DMS53 treated with DMSO at 0.1 percent for 48 hours (cell line): ENCODE results near the gene FCHSD2.
"Not testable (repeated sequence)": the region's sequence is repeated elsewhere in the genome, so short reads cannot be mapped to it uniquely, and the experiment has no call there.

ENCODE experiments used
- DNase-seq: peaks from one replicate; lab custom pipeline; 2025; ENCODE audit not compliant: unreplicated experiment; lab: John Stamatoyannopoulos, UW

FCHSD2 gene

DNA sequence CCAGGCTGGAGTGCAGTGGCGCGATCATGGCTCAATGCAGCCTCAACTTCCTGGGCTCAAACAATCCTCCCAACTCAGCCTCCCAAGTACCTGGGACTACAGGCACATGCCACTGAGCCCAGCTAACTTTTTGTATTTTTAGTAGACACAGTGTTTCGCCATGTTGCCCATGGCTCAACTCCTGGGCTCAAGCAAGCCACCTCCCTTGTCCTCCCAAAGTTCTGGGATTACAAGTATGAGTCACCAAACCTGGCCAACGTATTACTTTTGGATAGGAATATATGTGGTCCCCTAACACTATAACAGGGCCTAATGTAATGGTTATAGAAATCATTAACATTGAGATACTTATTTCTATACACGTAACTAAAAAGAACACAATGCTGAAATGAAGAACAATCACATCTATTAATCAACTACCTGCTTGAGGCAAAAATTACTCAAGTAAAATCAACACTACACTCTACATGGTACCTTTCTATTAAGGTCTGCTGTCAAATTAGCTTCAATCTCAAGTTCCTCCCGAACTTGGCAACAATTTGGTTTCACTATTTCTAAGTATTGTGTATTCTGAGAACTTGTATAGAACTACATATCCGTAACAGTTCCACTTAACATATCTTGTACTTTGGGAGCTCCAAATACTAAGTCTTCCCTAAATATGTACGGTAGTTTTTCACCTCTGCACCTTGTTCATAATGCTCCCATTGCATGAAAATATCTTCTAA is 124.9 kb downstream of the FCHSD2 start:
- no peak for DNase-seq

DNA sequence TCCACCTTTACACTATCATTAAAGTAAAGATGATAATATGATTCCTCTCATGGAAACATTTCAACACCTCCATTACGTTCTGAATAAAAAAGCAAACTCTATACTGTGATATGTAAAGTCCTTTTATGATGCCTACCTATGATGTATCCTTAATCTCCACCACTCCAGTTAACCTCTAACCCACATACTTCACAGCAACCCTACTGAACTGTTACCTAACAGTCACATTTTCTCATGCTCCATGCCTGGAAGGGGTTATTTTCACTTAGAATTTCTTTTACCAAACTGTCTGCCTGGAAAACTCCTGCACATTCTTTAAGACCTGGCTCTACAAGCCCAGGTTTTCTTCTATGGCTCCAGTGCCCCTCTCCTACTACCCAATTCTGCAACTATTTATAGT is 129.1 kb downstream of the FCHSD2 start:
- DNase-seq, result no peak

DNA sequence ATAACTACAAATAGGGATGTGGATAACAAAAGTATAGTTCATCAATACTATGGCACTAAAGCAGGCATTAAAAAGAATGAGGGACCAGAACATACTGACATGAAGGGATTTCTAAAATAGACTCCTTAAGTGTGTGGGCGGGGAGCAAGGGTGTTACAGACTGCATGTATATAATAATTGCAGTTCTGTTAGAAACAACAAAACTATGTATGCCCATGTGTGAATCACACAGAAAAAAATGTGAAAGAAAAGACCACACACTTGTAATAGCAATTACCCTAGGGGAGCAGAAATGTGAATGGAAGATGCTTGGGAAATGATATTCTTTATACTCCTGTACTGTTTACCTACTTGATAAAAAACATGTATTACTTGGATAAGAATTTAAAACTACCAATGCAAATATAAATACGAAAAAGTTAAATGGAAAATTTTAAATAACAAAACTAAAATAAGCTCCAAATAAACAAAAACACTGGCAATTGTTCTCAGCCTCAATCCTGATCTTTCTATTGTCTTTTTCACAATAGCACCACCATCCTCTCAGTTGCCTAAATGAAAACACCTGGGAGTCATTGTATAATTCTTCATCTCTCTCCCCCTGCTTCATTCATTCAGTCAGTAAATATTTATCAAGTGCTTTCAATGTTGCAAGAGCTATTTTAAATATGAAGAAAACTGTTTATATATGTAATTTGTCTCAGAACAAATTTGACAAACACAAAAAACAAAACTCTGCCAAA is 129.8 kb downstream of the FCHSD2 start:
- no peak for DNase-seq

DNA sequence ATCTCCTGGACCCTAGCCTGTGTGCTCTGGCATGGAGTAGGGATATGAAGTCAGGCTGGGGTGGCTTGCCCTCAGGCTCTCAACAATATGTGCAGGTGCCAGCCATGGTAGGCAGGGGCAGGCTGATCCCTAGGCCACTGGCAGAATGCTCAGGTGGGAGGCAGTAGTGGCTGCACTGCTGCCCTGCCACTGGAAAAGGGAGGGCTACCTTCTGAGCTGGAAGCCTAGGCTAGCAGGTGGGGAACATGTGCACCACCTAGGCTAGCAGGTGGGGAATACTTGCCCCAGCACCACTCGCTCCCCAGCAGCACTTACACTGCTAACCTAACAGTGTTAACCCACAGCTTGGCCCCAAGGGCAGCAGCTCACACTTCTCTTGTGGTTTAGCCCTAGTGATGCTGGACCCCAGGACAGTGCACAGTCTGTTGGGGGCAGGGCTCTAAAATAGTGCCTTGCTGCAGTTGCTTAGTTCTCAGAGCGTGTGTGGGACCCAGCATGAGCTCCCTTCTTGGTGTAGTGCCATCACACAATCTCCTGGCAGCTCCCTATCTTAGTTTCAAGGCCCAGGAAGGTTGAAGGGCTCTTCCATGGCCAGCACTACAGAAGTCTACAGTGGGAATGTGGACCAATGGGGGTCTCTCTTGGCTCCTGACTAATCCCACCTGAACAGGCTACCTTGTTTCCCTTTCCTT is 130.8 kb downstream of the FCHSD2 start:
- no peak for DNase-seq

DNA sequence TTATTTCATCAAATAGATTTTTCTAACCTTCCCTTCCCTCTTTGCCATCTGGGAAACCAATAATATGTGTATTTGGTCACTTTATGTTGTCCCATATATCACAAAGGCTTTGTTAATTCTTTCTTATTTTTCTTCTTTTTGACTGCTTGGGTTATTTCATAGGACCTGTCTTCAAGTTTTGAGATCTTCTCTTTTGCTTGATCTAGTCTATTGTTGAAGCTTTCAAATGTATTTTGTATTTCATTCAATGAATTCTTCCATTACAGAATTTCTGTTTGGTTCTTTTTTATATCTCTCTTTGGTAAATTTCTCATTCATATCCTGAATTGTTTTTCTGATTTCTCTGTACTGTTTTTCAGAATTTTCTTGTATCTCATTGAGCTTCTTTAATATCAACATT is 132.1 kb downstream of the FCHSD2 start:
- no peak for DNase-seq

DNA sequence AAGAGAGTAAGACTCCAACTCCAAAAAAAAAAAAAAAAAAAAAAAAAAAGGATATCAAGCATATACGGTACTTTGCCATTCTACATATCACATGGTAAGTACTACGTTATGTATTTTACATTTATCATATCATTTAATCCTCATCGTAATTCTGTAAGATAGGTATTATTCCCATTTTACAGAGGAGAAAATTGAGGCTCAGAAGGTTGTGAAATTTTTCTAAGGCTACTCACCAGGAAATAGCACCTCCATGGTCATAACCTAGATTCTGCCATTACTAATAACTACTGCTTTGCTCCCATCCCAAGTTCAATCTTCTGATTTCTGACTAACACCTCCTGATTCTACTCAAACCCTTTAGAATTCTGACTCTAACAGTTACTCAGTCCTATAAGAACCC is 138.0 kb downstream of the FCHSD2 start:
- no peak for DNase-seq

DNA sequence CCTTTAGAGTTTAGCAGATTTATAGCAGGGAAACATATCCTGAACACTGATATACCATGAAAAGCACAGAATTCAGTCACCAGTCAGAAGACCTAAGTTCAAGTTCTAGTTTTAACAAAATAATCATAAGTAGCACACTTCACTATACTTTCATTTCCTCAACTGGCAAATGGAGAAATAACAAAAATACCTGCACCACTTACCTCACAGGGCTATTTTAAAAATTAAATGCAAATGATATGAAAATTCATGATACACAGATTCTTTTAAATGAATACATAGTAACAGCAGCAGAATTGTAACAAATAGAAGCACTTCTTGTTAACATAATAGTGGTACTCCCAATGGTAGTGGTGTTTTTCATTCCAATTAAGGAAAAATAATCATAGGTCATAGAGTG is 139.0 kb downstream of the FCHSD2 start:
- DNase-seq, result no peak

DNA sequence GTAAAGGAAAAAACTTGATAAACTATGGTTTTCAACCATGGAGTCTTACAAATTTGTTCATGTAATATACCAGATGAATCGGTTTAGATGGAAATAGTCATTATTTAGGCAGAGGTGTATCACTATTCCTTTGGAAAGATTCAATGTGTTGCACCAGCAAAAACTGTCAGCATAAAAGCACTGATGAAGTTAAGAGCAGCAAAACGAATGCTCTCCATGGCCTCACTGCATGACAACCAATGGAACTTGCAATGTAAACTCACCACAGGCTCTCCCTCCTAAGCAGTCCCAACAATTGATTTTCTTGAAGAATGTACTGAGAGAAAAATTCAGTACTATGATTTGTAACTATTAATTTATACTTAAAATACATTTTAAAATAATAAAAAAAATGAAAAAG is 139.9 kb downstream of the FCHSD2 start:
- DNase-seq, result no peak

DNA sequence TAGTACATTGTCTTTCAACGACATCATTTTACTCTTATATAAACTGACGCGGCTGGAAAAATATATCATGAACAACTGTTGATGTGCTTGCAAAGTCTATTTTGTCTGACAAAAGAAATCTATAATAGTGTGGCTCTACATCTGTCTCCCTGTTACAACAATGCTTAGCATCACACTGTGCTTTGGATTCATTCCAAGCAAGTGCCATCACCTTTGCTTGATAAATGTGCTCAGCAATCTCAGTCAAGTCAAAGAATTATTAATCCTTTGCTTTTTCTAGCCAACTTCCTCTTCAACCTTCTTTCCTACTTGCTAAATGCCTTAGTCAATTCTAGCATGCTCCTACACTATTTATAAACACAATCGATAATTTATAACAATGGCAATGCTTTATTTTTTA is 140.5 kb downstream of the FCHSD2 start:
- DNase-seq, result peak; percentile 13

DNA sequence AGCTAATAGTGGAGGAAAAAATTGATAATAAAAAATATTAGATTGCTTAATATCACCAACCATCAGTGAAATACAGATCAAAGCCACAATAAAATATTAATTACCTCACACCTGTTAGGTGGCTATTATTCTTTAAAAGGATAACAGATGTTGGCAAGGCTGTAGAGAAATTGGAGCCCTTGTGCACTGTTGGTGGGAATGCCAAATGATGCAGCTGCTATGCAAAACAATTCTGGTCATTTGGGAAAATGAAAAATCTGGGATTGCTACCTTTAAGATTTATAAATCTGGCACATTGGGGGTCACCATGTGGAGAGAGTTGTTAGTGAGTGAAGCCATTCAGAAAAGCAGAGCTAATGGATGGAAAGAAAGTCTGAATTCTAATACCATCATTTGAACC is 143.4 kb downstream of the FCHSD2 start:
- no peak for DNase-seq

DNA sequence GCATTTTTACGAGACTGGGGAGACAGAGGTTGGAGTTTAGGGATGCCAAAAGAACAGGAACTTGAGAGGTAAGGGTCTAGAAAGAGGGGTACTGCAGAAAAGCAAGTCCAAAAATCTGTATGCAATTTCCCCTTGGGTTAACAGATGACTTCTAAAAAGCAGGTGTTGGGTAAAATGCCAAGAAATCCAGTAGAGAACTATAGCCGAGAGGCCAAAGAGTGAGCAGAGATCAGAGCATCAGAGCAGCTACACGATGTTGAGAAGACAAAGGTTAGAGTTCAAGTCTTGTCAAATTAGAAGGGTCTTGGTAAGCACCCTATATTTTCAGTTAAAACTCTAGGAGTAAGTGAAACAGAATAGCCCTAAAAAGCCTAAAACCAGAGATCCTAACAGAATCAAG is 145.2 kb downstream of the FCHSD2 start:
- DNase-seq, result no peak

DNA sequence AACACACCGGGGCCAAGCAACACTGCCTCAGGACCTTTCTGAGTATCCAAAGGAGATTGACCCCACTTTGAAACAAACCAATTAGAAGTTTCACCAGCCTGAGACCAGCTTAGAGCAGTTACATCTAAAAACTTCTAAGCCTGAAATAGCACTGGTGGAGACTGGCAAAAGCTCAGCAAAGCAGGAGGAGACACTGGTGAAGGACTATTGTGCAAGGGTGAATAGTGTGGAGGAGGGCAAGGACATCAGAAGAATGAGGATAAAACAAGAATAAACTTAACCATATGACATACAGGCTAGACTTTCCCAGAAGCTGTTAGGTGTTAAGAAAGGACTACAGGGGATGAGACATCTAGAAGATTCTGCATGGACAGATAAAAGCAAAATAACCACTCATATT is 152.4 kb downstream of the FCHSD2 start:
- no peak for DNase-seq

DNA sequence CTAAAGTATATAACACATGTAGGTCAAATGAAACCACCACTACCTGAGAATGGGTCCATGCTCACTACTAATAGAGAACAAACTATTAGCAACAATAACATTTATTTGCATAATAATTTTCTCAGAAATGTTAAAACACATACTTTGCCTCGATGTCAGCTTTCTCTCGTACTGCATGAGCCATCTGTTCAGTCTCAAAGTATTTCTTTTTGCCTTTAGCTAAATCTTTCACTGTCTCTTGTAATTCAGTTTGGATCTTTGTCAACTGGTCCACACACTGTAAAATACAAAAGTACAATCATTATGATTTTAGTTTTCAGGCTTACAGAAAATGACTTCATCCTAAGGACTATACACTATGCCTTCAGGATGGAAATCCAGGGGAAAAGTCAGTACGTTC is 153.3 kb downstream of the FCHSD2 start:
- DNase-seq, result no peak

DNA sequence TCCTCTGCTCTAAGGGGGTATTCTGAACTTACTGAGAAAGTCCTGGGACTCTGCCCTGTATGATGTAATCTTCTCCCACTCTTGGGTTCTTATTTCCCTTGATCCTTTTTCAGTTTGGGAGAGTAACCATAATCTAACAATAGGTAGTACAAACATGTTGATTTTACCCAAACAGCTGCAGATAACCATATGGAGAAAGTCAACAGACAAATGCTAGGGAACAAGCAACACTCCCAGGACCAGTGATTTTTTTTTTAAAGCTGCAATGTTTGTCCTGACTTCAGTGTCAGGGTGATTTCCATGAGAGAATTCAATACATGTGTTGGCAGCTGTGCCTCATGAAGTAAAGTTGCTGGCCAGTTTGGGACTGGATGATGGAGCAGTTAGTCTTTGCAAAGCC is 156.5 kb downstream of the FCHSD2 start:
- DNase-seq, result peak; percentile 55

DNA sequence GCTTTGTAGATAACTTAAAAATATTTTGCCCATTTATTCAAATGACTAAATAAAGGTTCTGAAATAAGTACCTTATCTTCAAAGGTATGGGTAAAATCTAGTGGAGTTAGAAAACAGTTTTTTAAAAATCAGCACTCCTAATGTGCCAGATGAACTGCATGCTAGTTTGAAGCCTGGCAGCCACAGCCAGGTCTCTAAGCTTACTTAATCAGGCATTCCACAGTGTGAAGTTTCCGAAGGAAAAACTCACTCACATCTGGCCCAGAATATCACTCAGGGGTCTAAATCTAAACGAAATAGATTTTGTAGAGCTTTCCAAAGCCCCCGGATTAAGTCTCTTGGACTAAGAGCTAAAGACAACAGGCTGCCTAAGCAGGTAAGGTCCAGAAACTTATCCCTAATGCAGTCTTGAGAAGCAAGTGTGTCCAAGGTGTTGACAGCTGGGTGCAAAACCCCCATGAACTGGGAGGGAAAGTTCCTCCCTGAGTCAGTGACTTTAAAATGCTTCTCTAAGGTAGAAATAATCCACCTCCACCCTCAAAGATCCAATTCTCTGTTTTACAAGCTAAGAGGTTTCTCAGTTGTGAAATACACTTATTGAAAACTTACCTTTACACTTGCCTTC is 157.6 kb downstream of the FCHSD2 start:
- no peak for DNase-seq

DNA sequence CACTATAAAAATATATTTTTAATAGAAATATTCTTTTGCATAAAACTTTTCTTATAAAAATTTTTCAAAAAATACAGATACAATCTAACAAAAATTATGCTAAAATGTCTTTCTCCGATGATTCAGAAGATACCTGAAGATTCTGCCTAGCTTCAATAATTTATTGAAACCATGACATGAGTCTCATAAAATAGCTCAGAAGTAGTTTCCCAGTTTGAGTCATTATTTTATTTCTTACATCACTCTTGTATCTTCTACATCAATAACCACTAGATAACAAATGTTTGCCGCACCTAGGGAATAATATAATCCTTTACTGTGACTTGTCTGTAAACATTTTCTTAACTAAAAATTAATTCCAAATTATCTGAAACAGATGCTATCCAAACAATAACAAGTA is 158.6 kb downstream of the FCHSD2 start:
- no peak for DNase-seq

DNA sequence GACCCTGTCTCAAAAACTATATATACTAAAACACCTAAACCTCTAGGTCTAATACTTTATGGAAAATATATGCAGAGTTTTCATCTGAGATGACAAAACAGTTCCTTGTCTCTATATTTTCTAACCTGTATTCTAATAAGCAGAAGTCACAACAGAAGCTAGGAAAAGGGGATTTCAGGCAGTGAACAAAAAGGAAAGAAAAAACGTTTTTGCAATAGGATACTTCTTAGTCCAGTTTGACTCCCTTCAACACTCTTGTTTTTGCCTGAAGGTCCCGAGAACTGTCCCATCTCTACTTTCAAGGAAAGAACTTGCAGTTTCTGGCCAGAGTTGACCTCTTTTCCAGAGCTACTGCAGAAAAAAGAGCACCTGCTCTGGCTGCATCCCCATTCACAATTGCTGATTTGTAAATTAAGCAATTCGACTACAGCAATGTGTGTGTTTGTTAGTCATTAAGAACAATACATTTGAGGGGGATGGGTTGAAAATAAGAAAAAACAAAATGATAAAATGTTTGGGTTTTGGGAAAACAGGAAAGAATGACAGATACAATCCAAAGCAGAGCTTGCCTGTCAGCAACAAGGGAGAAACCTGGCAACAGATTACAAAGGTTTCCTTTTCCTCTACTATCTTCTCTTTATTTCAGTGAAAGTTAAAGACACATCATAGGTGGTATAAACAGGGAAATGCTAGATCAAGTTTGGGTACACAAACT is 160.0 kb downstream of the FCHSD2 start:
- no peak for DNase-seq

DNA sequence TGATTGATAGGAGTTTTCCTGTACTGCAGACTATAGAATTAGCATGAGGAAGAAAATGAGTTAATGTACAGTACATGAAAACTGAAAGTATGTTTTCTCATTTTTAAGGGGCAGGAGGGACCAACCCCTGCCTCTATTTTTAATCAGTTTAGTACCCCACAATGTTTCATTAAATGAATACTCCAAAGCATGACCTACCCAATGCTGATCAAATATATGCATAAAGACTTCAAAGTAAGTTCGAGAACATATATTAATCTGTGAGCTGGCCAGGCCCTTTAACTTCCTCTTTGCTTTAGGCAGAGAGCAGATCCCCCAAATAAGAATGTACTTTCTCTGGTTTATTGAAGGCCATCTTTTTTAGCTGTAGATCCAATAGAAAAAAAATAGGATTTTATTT is 161.0 kb downstream of the FCHSD2 start:
- no peak for DNase-seq

DNA sequence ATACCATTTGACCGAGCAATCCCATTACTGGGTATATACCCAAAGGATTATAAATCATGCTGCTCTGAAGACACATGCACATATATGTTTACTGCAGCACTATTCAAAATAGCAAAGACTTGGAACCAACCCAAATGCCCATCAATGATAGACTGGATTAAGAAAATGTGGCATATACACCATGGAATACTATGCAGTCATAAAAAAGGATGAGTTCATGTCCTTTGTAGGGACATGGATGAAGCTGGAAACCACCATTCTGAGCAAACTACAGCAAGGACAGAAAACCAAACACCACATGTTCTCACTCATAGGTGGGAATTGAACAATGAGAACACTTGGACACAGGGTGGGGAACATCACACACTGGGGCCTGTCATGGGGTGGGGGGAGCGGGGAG is 164.3 kb downstream of the FCHSD2 start:
- not testable (repeated sequence) for DNase-seq

DNA sequence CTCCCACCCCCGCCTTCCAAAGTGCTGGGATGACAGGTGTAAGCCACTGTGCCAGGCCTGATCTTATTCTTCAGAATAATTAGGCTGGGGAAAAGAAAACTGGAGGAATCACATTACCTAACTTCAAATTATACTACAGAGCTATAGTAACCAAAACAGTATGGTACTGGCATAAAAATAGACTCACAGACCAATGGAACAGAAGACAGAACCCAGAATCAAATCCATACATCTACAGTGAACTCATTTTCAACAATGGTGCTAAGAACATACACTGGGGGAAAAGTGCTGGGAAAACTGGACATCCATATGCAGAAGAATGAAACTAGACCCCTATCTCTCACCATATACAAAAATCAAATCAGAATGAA is 165.6 kb downstream of the FCHSD2 start:
- DNase-seq, result not testable (repeated sequence)
